ENCODE results near the gene FGFR2.

Gene FGFR2

DNA sequence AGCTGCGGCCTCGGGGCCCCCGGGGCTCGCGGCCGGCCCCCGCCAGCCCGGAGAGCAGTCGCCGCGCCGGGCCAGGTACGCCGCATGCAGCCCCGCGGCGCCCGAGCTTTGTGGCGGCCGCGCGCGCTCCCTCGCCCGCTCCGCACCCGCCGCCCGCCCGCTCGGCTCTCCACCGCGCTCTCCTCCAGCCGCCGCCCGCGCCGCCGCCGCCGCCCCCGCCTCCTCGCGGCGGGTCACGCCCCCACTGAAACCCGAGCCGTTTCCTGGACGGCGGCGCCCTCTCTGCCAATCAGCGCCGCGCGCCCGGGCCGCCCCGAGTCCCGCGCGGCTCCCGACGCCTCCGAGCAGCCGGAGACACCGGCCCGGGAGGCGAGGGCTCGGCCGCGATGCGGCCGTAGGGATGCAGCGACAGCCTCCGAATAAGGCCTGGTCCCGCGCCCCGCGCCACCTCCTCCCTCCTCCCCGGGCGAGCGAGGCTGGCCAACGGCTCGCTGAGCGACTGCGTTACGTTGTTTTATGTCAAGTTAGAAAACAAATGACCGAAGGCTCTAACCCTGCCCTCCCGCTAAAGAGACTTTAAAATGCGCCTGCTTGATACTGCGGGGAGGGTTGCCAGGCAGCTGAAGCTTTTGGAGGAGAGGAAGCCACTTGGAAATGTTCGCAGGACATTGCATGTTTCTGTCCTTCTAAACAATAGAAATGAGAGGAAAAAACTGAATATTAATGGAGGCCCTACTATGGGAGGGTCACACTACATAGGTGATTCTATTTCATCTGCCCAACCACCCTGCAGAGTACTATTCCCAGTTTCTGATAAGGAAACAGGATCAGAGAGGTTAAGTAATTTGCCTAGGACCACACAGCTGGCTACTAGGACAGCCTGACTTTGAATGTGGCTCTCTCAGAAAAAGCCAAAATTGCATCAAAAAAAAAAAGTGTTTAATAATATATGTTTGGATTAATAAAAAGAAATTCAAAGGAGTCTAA, at the start of gene FGFR2:
TSS of gene FGFR2 (minus strand) at position 182 of the 987 bp plus-strand sequence. CDS start 4,627 bp downstream, outside the sequence.
- Histone ChIP-seq H3K4me3 (peak within 1 kb of the TSS; percentile 83), H3K27ac (peak within 1 kb of the TSS; percentile 78 to 86)
- no peak for TF ChIP-seq CTCF (IDR thresholded peaks at IDR 0.05)
- peak; percentile 86 for DNase-seq (ENCODE audit: low spot score)

DNA sequence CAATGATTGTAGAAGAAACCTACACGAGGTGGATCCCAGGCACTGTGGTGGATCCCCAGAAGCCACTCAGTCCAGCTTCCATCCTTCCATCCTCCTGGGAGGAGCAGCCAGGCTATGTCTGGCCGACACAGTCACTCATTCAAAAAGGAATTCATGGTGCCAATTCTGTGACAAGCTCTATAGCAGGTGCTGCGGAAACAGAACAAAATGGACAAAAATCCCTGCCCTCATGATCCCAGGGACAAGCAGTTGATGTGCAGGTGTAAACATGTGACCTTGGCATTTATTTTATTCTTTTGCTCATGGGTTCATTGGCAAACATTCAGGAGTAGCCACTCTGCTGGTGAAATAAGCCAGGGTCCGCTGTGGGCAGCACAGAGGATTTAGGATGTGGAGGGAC, 49.2 kb upstream of the FGFR2 start:
- no peak for DNase-seq (ENCODE audit: low spot score)
- Histone ChIP-seq H3K27ac (no peak overlapping the region), H3K4me3 (no peak overlapping the region)
- no peak for TF ChIP-seq CTCF (IDR thresholded peaks at IDR 0.05)

- TF ChIP-seq CTCF (IDR thresholded peaks at IDR 0.05): no peak
- peak; percentile 43 for DNase-seq (ENCODE audit: low spot score)
- Histone ChIP-seq H3K27ac (no peak overlapping the region), H3K4me3 (no peak overlapping the region)
These were observed 47.5 kb upstream of the FGFR2 start for GRCh38 chr10:121645696-121646095.

DNA sequence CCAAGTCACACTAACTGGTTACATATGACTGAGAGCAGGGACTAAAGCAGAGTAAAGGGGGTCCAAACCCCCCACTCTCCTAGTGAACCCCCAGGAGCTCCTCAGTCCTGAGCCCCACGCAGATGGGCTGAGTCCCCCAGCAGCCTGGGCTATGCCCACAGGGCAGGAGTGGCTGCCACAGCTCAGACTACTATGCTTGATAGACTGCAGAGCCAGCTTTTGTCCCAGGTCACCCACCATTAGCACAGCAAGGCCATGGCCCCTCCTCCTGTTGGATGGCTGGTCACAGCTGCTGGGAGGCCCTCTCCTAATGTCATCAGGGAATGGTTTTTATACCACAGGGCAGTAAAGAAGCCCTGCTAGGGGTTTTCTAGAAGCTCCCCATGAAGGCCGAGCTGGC, 46.3 kb upstream of the FGFR2 start:
- no peak for DNase-seq (ENCODE audit: low spot score)
- TF ChIP-seq CTCF (IDR thresholded peaks at IDR 0.05): no peak
- Histone ChIP-seq H3K4me3 (no peak overlapping the region), H3K27ac (no peak overlapping the region)

GRCh38 chr10:121640266-121640665, 42.0 kb upstream of the FGFR2 start:
- no peak overlapping the region for H3K27ac ChIP-seq
- no peak overlapping the region for H3K4me3 ChIP-seq
- TF ChIP-seq CTCF (IDR thresholded peaks at IDR 0.05): no peak
- DNase-seq (ENCODE audit: low spot score): no peak

DNA sequence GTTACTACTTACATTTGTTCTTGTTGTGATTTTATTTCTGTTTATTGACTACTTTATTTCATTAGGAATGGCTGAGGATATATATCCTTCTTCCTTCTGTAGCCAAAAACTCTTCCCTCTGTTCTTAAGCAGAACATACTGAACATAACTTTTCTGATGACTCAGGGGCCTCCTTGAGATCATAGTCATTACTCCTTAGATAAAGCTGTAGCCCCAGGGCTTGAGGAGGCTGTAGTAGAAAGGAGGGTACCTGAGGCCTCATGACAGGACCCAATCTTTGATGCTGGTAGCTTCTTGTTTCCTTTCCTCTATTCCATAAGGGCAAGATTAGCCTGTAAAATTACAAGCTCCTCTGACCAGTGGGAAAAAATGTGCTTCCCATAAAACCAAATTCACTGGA, 41.2 kb upstream of the FGFR2 start:
- no peak for DNase-seq (ENCODE audit: low spot score)
- H3K27ac ChIP-seq: no peak overlapping the region
- TF ChIP-seq CTCF (IDR thresholded peaks at IDR 0.05): no peak
- no peak overlapping the region for H3K4me3 ChIP-seq

- no peak for TF ChIP-seq CTCF (IDR thresholded peaks at IDR 0.05)
- no peak overlapping the region for H3K4me3 ChIP-seq
- no peak for DNase-seq (ENCODE audit: low spot score)
- H3K27ac ChIP-seq: no peak overlapping the region
These were observed 39.2 kb upstream of the FGFR2 start for GRCh38 chr10:121637437-121637836.
